Lower lobe of right lung (tissue), 2 donors: ENCODE data around the gene FBXL20. TPM values are rescaled to one million over a fixed set of nuclear protein-coding genes. Genes with fewer than 3 reads are reported as not detected.

ENCODE experiments used
- ATAC-seq, 2 donors: fragments of 200-7000 bp; cut with Tn5 transposase; one replicate each; pipeline ENCODE4 v1.9.1; 2020 to 2022; ENCODE audit warnings: mild to moderate bottlenecking in 2 of 2, moderate library complexity in 2 of 2
- DNase-seq: peaks from one replicate; pipeline ENCODE4 v3.0.0-alpha.2; 2020
- H3K27ac ChIP-seq: fragments of 200-600 bp; one replicate; pipeline ENCODE4 v1.8.0; 2022
- H3K27me3 ChIP-seq: fragments of 200-600 bp; one replicate; pipeline ENCODE4 v1.8.0; 2022; ENCODE audit warnings: low read depth
- H3K36me3 ChIP-seq: fragments of 200-600 bp; one replicate; pipeline ENCODE4 v1.8.0; 2022; ENCODE audit warnings: mild to moderate bottlenecking
- H3K4me1 ChIP-seq: fragments of 200-600 bp; one replicate; pipeline ENCODE4 v1.8.0; 2022
- H3K4me3 ChIP-seq: fragments of 200-600 bp; one replicate; pipeline ENCODE4 v1.8.0; 2022; ENCODE audit warnings: mild to moderate bottlenecking
- H3K9me3 ChIP-seq: fragments of 200-600 bp; one replicate; pipeline ENCODE4 v1.8.0; 2022
- CTCF ChIP-seq: fragments of 200-600 bp; IDR thresholded peaks from one replicate; pipeline ENCODE4 v1.8.0; 2022; ENCODE audit warnings: antibody characterized with exemption, mild to moderate bottlenecking
- intact Hi-C: fragments of 100-400 bp; cut with DNase I; formaldehyde crosslinking; loops from one replicate; pipeline ENCODE4 v1.11.0; 2022
- long read RNA-seq: library from polyadenylated mRNA; unstranded; transcript quantifications from one replicate; pipeline ENCODE4 v2.0.0, GENCODE V29; 2021
- total RNA-seq: library from RNA; stranded (reverse); fragmentation: NEBNext Ultra II Directional; extraction: Animal tissue kit (Norgen Biotek cat#: 25700); gene quantifications from one replicate; pipeline ENCODE4 v1.2.1, GENCODE V29; 2021
- donor health status: DM: no; HTN: yes; CAD: no; lungs with severe emphysema.

Gene FBXL20
- total RNA-seq: 25.4 TPM
- long read RNA-seq, full-length matches to known transcripts: 5 of 30 reads
- long read RNA-seq, partial matches to known transcripts: 1 of 30 reads
- long read RNA-seq, other reads (novel, unspliced or antisense): 24 of 30 reads

GRCh38 chr17:39401412-39402243 lies at the start of gene FBXL20:
FBXL20 (minus strand) TSS chr17:39401626; CDS start chr17:39401402, 224 bp downstream.
- H3K4me1 ChIP-seq: peaks cover 26% of the 10 kb centered on the region
- no peaks in the 10 kb centered on the region for H3K27me3 ChIP-seq
- DNase-seq (peak; percentile 95), ATAC-seq (peak; percentile 96 to 97)
- no peaks in the 10 kb centered on the region for H3K9me3 ChIP-seq
- peak within 1 kb of the TSS; percentile 86 for H3K27ac ChIP-seq
- intact Hi-C loops: no loop called here
- peak within 1 kb of the TSS; percentile 97 for H3K4me3 ChIP-seq
- TF ChIP-seq CTCF: no peak
- peaks cover 15% of the 10 kb centered on the region for H3K36me3 ChIP-seq

GRCh38 chr17:39450847-39451581 lies 49.6 kb upstream of the FBXL20 start, which contains the start of gene MED1:
MED1 (minus strand) TSS chr17:39451263; CDS start chr17:39451062, 201 bp downstream.
- peak within 1 kb of the TSS; percentile 66 for H3K4me3 ChIP-seq
- peaks cover 14% of the 10 kb centered on the region for H3K4me1 ChIP-seq
- peak; percentile 95 for DNase-seq
- H3K27me3 ChIP-seq: no peaks in the 10 kb centered on the region
- intact Hi-C loops: no loop called here
- TF ChIP-seq CTCF: no peak
- H3K9me3 ChIP-seq: no peaks in the 10 kb centered on the region
- H3K27ac ChIP-seq: peak within 1 kb of the TSS; percentile 77
- peak; percentile 98 to 100 for ATAC-seq
- peaks cover 24% of the 10 kb centered on the region for H3K36me3 ChIP-seq

- Histone ChIP-seq H3K36me3 (peaks cover 33% of the 10 kb centered on the region), H3K27ac (no peak overlapping the region), H3K4me3 (peak overlapping the region; percentile 66), H3K4me1 (peaks cover 14% of the 10 kb centered on the region), H3K27me3 (no peaks in the 10 kb centered on the region), H3K9me3 (no peaks in the 10 kb centered on the region)
- TF ChIP-seq CTCF: no peak
- ATAC-seq (no peak), DNase-seq (no peak)
- intact Hi-C loops: no loop called here
Measured at GRCh38 chr17:39450051-39450450, 48.6 kb upstream of the FBXL20 start.

GRCh38 chr17:39447561-39447960 lies 46.1 kb upstream of the FBXL20 start:
- peaks cover 14% of the 10 kb centered on the region for H3K4me1 ChIP-seq

More at GRCh38 chr17:39447561-39447960, 46.1 kb upstream of the FBXL20 start:
- no peaks in the 10 kb centered on the region for H3K9me3 ChIP-seq
- DNase-seq (no peak), ATAC-seq (no peak)
- peaks cover 58% of the 10 kb centered on the region for H3K36me3 ChIP-seq
- no peak overlapping the region for H3K27ac ChIP-seq
- H3K27me3 ChIP-seq: no peaks in the 10 kb centered on the region
- no peak overlapping the region for H3K4me3 ChIP-seq
- intact Hi-C loops: no loop called here
- no peak for TF ChIP-seq CTCF
